GM19025 (cell line): ENCODE data around the gene GLB1L3.

ENCODE experiments used
- ATAC-seq: cut with Tn5 transposase; IDR thresholded peaks from one replicate; pipeline ENCODE4 v1.9.1; 2021; ENCODE audit warnings: mild to moderate bottlenecking, low read depth, moderate library complexity; ENCODE audit not compliant: unreplicated experiment

The GLB1L3 gene, protein sequence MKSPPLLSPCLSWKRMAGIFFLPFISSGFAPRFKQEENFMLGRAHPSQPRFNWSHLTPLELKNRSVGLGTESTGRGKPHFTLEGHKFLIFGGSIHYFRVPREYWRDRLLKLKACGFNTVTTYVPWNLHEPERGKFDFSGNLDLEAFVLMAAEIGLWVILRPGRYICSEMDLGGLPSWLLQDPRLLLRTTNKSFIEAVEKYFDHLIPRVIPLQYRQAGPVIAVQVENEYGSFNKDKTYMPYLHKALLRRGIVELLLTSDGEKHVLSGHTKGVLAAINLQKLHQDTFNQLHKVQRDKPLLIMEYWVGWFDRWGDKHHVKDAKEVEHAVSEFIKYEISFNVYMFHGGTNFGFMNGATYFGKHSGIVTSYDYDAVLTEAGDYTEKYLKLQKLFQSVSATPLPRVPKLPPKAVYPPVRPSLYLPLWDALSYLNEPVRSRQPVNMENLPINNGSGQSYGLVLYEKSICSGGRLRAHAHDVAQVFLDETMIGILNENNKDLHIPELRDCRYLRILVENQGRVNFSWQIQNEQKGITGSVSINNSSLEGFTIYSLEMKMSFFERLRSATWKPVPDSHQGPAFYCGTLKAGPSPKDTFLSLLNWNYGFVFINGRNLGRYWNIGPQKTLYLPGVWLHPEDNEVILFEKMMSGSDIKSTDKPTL

DNA sequence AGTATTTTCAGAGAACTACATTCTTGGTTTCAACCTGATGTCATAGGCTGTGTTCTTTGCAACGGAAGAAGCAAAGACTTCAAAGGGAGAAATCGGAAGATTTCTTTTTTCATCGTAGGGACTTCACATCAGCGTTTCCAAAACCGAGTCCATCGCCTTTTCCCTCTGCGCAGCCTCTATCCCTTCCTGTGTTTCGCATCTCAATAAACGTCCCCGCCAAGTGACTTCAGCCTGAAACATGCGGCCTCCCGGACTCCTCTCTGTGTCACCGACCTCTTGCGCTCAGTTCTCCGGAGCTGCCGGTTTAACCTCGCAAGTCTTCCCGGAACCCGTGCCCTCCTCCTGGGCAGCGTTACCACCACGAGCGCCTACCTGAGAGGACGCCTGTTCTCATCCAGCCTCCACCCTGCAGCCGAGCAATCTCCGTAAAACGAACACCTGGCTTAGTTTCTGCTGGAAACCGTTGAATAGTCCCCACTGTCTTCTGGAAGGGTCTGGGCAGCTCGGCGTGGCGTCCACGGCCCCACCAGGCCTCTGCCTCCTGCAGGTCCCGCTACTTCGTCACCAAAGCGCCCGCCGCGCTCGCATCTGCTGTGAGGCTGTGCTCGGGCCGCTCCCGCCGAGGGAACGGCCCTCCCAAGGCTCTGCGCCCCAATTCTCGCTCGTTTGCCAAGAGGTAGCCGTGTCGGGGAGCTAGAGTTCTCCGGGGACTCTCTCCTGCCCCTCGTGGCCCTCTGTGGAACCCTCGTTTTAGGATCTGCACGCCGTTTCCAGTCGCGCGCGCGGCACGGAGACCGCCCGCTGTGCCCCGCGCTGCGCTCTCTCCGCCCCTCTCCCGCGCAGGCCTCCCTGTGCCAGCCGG lies at the start of gene GLB1L3:
GLB1L3 (plus strand) TSS at position 846 of the 862 bp plus-strand sequence. CDS start 362 bp downstream, outside the sequence.
- ATAC-seq: no peak

DNA sequence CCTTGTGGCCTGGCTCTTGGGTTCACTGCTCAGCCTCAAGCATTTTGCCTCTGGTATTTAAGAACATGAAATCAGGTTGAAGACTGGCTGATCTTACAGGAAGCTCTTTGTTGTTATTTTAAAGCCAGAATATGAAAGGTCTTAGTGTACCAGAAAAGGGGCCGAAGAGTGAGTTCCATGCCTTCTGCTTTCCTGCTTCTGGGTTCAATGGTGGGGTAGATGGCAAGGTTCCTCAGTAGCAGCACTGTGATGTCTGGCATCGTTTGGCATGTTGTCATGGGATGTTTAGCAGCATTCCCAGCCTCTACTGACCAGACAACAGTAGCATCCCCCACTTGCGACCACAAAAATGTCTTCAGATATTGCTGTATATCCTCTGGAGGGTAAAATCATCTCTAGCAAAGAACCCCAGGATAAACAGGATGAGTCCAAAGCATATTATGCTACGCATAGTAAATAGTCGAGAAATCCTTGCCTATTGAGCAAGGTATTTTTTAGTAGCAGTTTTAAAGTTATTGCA lies 49.3 kb upstream of the GLB1L3 start:
- ATAC-seq: no peak

DNA sequence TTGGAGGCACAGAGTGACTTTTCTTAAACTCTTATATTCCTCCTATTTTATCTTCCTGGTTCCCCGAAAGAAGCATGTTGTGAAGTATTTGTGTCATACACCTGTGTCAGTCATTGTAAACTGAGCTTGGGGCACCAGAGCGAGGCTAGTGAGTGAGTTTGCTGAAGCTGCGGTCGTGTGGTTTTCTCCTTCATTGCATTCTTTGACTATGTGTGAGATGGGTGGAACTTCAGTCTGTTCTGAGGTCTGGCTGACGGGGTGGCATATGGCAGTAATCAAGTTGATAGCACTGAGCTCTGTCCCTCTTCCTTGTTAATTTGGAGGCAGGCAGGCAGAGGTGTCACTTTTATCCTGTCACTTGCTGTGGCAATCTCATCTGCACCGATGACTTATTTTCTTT lies 47.6 kb upstream of the GLB1L3 start:
- ATAC-seq: peak; percentile 48

DNA sequence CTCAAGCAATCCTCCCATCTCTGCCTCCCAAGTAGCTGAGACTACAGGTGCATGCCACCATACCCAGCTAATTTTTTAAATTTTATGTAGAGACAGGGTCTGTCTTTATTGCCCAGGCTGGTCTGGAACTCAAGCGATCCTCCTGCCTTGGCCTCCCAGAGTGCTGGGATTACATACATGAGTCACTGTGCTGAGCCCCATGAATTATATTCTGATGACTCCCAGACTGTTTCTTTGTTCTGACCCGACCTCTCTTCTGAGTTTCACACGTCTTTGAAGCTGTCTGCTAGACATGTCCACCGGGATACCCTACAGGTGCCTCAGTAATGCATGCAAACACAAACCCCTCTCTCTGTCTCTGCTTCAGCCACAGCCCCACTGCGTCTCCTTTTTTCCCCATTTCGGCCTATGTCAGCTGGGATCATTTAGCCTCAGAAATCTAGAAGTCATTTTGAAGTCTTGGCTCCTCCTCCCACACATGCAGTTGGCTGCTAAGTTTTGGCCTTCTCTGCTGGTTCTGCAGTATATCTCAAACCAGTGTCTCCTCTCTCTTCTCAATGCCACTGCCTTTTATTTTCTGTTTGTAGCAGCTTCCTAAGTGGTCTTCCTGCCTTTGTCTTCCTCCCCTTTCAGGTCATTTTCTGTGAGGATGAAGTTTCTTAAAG lies 46.9 kb upstream of the GLB1L3 start:
- ATAC-seq: no peak

DNA sequence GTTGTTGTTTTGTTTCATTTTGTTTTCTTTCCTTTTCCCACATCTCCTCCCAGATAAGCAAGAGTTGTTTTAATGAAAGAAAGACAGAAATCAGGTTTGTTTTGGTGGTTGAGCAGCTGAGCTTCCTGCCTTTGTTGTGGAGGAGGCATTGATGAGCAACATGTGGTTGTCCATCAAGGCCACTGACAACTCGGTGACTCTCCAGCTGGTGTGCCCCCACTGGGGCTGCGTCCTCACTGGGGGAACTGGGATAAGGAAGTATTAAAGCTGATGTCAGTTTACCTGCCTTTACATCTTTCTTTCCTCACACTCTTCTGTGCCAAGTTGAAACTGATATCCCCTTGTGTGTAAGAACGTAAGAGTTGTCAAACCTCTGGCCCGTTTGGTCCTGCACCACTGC lies 45.8 kb upstream of the GLB1L3 start:
- ATAC-seq: no peak

DNA sequence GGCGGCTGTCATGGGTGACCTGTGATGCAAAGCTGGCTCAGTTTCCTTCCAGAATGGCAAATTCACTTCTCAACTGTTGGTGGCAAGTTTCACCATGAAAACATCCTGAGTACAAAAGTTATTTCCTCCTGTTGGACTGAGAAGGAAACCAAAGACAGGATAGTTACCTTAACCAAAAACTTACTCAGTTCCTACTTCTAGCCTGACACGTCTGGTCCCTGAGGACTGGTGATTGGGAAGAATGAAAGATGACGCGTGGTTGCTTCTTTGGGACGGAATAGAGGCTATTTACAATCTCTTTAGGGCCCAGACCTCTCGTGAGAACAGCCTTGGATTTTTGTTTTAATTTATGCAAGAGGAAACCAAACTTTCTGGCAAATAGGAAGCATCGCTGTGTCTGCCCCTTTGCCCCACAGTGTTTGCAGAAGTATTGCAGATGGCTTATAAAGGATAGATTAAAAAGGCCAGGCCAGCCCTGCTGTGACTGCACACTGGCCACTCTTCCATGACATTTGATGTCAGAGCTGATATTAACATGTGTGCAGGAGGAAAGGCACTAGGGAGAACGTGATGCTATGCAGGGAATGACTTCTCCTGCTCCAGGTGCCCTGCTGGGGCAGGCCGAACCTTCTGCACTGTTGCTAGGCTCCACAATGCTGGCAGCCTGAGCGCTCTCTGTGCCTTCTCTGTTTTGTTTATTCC lies 44.1 kb upstream of the GLB1L3 start:
- ATAC-seq: no peak

DNA sequence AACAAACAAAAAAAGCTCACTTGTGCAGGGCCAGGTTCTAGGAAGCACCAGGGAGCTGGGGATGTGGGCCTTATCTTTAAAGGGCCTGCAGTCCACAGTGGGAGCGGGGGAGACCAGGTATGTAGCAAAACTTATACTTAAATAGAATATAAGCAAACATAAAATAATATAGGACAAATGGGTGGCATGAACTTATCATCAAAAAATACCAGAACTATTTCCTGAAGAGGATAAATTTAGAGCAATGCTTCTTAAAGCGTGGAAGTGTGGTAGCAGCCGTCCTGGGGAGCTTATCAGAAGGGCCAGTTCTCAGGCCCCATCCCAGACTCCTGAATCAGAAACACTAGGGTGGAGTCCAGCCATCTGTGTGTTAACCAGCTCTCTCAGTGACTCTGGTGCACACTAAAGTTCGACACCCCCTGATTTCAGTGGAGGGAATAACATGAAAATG lies 42.4 kb upstream of the GLB1L3 start:
- no peak for ATAC-seq

DNA sequence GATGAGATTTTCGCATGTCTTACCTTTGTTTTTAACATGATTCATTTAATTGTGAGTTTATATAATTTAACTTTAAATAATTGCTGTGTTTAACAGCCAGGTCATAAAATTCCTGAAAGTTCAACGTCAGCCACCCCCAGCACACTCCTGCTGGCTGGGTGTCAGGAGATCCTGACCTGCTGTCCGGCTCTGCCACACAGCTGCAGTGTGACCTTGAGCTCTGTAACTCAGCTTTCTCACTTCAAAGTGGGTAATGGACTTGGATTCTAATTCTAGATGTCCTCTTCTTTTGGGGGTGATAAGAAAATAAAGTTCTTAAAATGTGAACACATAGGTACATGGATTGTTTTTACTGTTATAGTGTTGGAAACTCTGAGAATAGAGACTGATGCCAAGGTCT lies 40.8 kb upstream of the GLB1L3 start:
- ATAC-seq: no peak

DNA sequence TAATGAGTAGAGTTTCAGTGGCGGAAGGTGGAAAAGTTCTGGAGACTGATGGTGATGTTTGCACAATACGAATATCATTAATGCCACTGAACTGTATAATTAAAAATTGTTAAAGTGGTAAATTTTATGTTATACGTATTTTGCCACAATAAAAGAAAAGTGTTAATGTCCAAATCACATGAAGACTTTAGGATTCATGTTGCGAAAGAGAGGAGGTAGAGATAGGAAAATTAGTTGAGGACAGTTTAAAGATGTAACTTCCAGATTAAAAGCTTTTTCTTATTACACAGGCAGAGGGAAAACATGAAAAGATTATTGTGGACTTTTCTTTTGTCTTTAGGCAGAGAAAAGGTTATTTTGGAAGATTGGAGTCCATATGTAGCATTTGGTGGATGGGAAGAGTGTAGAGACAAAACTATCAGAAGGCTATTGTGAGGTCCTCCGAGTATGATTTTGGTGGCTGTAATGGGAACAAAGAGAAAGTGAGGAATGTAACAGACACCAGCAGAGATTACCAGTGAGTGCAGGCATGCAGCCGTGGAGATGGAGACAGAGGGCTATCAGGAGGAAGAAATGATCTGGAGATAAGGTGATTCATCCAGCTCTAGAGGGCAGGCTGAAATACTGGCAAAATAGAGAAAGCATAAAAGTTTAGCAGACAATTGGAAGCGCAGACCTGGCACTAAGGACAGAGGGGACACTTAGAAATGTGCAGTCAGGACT lies 39.2 kb upstream of the GLB1L3 start:
- ATAC-seq: no peak

DNA sequence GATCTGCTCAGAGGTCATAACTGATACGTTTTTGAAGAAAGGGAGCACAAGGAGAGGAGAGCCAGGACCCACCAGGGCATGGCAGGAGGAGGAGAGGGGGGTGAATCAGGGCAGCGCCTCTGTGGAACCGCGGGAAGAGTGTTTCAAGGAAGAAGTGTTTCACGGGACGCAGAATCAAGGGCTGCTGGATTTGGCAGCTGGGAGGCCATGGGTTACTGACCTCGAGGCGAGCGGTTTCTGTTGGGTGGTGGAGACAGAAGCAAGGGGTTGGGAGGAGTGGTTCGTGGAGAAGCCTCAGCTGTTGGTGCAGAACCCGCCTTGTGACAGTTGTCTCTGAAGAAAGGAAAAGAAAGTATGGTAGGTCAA lies 38.6 kb upstream of the GLB1L3 start:
- no peak for ATAC-seq

DNA sequence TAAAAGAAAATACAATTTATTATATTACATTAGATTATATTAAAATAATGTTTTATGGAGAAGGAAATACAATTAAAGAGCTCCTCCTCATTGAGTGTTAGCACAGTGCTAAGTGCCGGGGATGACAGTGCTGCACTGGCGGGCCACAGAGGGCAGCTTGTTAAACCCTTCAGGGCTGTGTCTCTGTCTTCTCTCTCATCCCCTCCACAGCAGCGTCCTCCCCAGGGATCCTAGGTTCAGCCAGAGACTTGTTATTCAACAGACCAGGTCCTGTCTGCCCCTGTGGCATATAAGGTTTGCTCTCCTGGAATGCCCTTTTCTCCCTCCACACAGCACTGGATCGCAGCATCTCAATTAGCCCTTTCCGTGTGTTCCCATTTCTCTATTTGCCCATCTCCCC lies 37.2 kb upstream of the GLB1L3 start:
- no peak for ATAC-seq

DNA sequence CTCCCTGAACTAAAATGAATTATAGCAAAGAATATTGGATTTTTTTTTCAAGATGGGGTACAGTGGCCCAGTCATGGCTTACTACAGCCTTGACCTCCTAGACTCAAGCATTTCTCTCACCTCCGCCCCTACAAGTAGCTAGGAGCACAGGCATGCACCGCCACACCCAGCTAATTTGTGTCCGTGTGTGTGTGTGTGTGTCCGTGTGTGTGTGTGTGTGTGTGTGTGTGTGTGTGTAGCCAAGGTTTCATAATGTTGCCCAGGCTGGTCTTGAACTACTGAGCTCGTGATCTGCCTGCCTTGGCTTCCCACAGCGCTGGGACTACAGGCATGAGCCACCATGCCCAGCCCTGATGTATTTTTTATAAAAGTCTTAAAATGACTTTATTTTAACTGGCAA lies 35.6 kb upstream of the GLB1L3 start:
- ATAC-seq: no peak

DNA sequence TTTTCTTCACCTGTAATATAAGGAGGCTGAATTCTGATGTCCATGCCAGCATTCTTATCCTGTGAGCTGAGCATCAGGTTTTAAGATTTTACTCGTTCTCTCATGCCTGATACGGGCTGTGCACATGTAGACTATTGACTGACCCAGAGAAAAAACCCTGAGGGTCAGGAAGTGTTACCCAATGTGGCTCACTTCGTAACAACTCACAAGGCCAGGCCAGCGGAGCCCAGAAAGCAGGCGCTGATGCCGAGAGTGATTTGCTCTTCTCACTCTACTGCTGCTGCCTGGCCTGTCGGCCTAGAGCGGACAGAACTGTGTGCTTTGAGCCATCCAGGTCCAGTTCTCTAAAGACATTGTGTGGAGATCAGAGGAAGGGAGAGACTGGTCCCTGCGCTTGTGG lies 33.8 kb upstream of the GLB1L3 start:
- ATAC-seq: no peak

DNA sequence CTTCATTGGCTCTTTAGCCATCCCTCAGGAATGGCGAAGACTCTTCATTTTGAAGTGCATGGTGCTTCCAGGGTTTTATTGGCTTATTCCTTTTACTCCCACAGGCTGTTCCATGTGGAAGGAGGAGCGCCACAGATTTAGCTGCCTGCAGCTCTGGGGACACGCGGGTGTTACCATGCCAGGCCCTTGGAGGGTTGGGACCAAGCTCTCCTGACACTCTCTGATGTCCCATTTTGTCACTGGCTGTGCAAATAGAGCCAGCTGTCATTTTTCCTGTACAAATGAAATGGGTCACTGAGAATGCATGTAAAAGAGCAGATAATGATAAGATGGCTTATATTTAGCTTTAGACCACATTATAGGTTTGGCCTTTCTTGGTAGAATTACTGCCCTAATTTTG lies 32.3 kb upstream of the GLB1L3 start:
- no peak for ATAC-seq

DNA sequence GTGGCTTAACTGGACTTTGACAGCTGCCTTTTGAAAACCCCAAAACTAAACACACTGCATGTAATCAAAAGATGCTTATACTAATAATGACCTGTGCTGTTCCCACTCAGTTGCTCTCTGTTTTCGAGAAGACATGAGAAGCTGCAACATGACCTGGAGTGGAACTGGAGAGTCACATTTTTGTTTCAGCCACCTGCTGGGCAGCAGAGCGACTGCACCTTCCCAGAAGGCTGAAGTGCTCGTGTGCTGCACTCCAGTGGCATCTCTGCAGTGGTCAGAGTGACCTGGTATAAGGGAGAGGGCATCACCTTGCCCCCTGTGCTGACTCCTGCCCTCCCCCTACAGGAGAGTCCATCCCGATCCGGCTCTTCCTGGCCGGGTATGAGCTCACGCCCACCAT lies 31.6 kb upstream of the GLB1L3 start:
- ATAC-seq: peak; percentile 69

DNA sequence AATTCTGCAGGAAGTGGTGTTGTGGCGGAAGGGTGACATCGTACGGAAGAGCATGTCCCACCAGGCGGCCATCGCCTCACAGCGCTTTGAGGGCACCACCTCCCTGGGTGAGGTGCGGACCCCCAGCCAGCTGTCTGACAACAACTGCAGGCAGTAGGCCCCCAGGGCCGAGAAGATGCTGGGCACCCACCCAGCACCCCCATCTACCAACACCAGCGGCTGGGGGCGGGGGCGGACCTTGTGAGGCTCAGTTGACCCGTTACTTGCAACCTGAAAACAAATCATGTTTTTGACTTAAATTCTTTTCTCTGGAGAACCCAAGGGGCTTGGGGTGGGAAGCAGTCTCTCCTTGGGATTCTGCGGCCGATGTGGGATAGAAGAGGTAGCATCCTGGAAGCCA lies 30.7 kb upstream of the GLB1L3 start:
- ATAC-seq: no peak

DNA sequence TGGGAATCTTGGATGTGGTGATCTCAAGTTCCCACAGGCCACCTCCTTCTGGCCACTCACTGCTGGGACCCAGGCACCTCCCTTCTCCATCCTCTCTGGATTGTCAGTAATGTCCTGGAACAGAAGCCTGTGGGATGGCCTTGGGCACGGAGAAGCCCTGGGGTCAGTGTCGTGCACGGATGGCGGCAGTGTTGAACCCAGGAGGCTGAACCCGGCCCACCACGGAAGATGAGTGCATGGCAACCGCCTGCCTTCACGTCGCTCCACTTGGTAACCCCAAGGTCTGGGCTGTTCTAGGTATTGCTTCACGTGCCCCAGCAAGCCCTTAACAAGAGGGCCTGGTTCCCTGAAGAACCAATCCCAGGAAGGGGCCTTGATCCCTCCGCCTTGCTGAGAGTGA lies 30.1 kb upstream of the GLB1L3 start:
- no peak for ATAC-seq

DNA sequence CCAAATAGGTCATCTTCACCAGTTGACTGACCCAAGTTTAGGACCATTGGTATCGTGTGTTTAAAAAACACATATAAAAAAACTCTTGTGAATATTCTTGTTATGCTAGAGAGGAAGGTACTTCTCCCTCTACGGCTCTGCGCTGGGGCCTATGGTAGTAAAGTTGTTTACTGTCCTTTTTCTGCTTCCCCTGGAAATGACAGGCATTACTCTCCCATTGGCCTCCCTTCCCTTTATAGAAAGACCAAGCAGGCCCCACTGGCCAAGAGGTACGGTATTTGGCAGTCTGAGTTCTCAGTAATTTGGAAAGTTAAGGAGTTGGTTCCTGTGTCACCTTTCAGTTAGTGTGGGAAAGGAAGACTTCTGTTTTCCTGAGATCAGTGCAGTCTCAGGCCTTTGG lies 29.5 kb upstream of the GLB1L3 start:
- no peak for ATAC-seq

DNA sequence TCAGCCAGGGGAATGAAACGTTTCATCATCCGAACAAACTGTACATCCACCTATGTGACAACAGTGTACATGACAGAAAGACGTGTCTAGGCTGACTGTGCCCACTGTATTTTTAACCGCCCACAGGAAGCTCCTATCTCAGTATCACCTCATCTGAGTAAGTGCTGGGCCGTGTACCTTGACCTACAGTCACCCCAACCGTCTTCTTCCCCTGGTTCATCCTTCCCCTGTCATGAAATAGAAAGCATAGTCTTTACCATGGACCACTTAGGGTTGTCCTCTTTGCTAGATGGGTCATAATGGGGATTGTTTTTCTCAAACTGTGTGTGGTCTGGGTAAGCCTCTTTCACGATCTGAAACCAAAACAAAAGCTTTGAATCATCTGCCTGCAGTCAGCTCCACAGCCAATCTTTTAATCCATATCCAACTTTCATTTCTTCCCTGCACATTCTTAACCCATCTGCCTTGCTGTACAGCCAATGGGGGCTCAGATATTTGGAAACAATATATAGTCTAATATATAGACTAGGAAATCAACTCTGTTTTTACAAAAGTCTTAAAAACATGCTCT lies 27.2 kb upstream of the GLB1L3 start:
- ATAC-seq: no peak
